ENCODE measurements around the gene CSNK1G2.

CSNK1G2 gene

GRCh38 chr19:1968279-1969175 is 27.6 kb downstream of the CSNK1G2 start:
- DNase-seq (ENCODE audit: low read depth): no peak

GRCh38 chr19:1969176-1970002 is 28.4 kb downstream of the CSNK1G2 start:
- DNase-seq (ENCODE audit: low read depth): no peak

- DNase-seq (ENCODE audit: low read depth): no peak
Measured at GRCh38 chr19:1970003-1970805, 29.2 kb downstream of the CSNK1G2 start.

GRCh38 chr19:1970806-1971502 is 30.0 kb downstream of the CSNK1G2 start:
- no peak for DNase-seq (ENCODE audit: low read depth)

- DNase-seq (ENCODE audit: low read depth): no peak
Measured at GRCh38 chr19:1974381-1975161, 33.6 kb downstream of the CSNK1G2 start.

GRCh38 chr19:1975162-1975480 is 34.1 kb downstream of the CSNK1G2 start:
- no peak for DNase-seq (ENCODE audit: low read depth)

- DNase-seq (ENCODE audit: low read depth): no peak
Measured at GRCh38 chr19:1977120-1977519, 36.1 kb downstream of the CSNK1G2 start.

GRCh38 chr19:1978346-1978894 is 37.4 kb downstream of the CSNK1G2 start:
- no peak for DNase-seq (ENCODE audit: low read depth)

- DNase-seq (ENCODE audit: low read depth): no peak
Measured at GRCh38 chr19:1979017-1979416, 38.0 kb downstream of the CSNK1G2 start.

- DNase-seq (ENCODE audit: low read depth): no peak
Measured at GRCh38 chr19:1979642-1980041, 38.7 kb downstream of the CSNK1G2 start.

- DNase-seq (ENCODE audit: low read depth): no peak
Measured at GRCh38 chr19:1980091-1980808, 39.3 kb downstream of the CSNK1G2 start.

- no peak for DNase-seq (ENCODE audit: low read depth)
Measured at GRCh38 chr19:1980809-1981181, 39.8 kb downstream of the CSNK1G2 start.

GRCh38 chr19:1981253-1981652 is 40.3 kb downstream of the CSNK1G2 start:
- no peak for DNase-seq (ENCODE audit: low read depth)

- DNase-seq (ENCODE audit: low read depth): no peak
Measured at GRCh38 chr19:1984357-1984756, 43.4 kb downstream of the CSNK1G2 start.

GRCh38 chr19:1985588-1986356 is 44.8 kb downstream of the CSNK1G2 start:
- no peak for DNase-seq (ENCODE audit: low read depth)

GRCh38 chr19:1986357-1987162 is 45.6 kb downstream of the CSNK1G2 start:
- no peak for DNase-seq (ENCODE audit: low read depth)

- peak; percentile 7 for DNase-seq (ENCODE audit: low read depth)
Measured at GRCh38 chr19:1987197-1988187, 46.5 kb downstream of the CSNK1G2 start.
